Adipocyte (in vitro differentiated cells): ENCODE results near the gene PCGF6.
"Not testable (repeated sequence)": the region's sequence is repeated elsewhere in the genome, so short reads cannot be mapped to it uniquely, and the experiment has no call there.

Source experiments
- DNase-seq: peaks from one replicate; pipeline ENCODE4 v3.0.0-alpha.2; 2015; ENCODE audit warnings: low read depth
- H3K27me3 ChIP-seq: replicated peaks from 2 replicates; pipeline ENCODE4 v1.7.0; 2013; ENCODE audit warnings: mild to moderate bottlenecking, low read length, moderate library complexity; ENCODE audit not compliant: control insufficient read depth, insufficient read depth
- H3K36me3 ChIP-seq: 2 replicates; pipeline ENCODE4 v1.7.0; 2013; ENCODE audit warnings: low read length, mild to moderate bottlenecking, moderate library complexity; ENCODE audit not compliant: control insufficient read depth, insufficient read depth, severe bottlenecking
- H3K4me1 ChIP-seq: 2 replicates; pipeline ENCODE4 v1.7.0; 2013; ENCODE audit warnings: mild to moderate bottlenecking, low read length, moderate library complexity; ENCODE audit not compliant: control insufficient read depth, insufficient read depth
- H3K4me3 ChIP-seq: 2 replicates; pipeline ENCODE4 v1.7.0; 2013; ENCODE audit warnings: mild to moderate bottlenecking, low read length, moderate library complexity
- H3K9ac ChIP-seq: 2 replicates; pipeline ENCODE4 v1.7.0; 2013; ENCODE audit warnings: mild to moderate bottlenecking, low read length, moderate library complexity
- H3K9me3 ChIP-seq: 2 replicates; pipeline ENCODE4 v1.7.0; 2013; ENCODE audit warnings: mild to moderate bottlenecking, low read length, moderate library complexity; ENCODE audit not compliant: control insufficient read depth

The PCGF6 gene

DNA sequence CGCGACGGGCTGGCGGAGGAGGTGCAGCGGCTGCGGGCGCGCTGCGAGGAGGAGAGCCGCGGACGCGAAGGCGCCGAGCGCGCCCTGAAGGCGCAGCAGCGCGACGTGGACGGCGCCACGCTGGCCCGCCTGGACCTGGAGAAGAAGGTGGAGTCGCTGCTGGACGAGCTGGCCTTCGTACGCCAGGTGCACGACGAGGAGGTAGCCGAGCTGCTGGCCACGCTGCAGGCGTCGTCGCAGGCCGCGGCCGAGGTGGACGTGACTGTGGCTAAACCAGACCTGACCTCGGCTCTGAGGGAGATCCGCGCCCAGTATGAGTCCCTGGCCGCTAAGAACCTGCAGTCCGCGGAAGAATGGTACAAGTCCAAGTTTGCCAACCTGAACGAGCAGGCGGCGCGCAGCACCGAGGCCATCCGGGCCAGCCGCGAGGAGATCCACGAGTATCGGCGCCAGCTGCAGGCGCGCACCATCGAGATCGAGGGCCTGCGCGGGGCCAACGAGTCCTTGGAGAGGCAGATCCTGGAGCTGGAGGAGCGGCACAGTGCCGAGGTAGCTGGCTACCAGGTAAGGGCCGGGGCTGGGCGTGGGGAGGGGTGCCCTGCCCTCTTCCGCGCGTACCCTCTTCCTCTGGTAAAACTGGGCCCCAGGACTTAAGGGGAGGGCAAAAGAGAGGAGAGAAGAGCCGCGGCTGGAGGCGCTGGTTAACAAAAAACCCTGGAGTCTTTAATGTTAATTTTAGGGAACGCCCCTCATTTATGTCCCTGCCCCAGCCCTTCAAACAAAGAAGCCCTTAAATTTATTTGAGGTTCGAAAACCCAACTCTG lies 73.0 kb downstream of the PCGF6 start:
- H3K4me3 ChIP-seq, result peak overlapping the region; percentile 71
- no peak overlapping the region for H3K9ac ChIP-seq
- peaks cover 67% of the 10 kb centered on the region for H3K27me3 ChIP-seq
- H3K4me1 ChIP-seq, result peaks cover 14% of the 10 kb centered on the region
- H3K36me3 ChIP-seq, result no peaks in the 10 kb centered on the region
- H3K9me3 ChIP-seq, result peaks cover 7% of the 10 kb centered on the region
- no peak for DNase-seq

- H3K4me1 ChIP-seq, result peaks cover 14% of the 10 kb centered on the region
- no peak within 1 kb of the TSS for H3K9ac ChIP-seq
- H3K27me3 ChIP-seq, result peaks cover 64% of the 10 kb centered on the region
- no peaks in the 10 kb centered on the region for H3K36me3 ChIP-seq
- H3K9me3 ChIP-seq, result peaks cover 7% of the 10 kb centered on the region
- DNase-seq, result peak; percentile 78
- peak within 1 kb of the TSS; percentile 71 for H3K4me3 ChIP-seq
These were observed 73.8 kb downstream of the PCGF6 start, which contains the start of gene INA for GRCh38 chr10:103276896-103277712. Gene INA, plus strand, starts transcription at chr10:103277138. Its CDS starts 74 bp downstream, at chr10:103277212.

DNA sequence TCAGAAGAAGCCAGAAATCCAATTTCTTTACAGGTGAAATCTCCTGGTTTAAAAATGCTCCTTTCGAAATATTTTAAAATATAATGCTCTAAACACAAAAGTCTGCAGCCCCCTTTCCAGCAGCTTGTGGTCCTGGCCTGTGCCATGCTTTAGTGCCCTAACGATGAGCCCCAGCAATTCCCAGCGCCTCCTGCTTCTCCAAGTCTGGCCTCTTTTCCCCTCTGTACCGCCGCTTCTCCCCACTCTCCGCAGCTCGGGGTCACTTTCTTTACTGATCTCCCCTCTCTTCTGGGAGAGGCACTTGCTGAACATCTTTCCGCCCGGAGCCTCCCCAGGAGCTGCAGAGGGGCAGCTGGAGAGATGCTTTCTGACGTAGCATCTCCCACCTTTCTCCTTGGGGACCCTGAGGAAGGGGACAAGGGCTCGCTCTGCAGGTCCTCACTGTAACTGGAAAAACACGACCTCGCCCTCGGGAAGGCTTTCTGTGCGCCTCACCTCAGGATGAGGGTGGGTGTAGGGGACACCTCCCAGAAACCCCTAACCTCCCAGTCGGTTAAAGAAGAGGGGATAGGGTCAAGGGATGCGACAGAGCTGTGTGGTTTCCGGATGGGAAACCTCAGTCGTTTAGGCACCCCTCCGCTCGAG lies 74.6 kb downstream of the PCGF6 start:
- DNase-seq, result no peak
- Histone ChIP-seq H3K9ac (no peak overlapping the region), H3K36me3 (no peaks in the 10 kb centered on the region), H3K4me1 (peaks cover 14% of the 10 kb centered on the region), H3K4me3 (no peak overlapping the region), H3K27me3 (peaks cover 56% of the 10 kb centered on the region), H3K9me3 (peaks cover 7% of the 10 kb centered on the region)

DNA sequence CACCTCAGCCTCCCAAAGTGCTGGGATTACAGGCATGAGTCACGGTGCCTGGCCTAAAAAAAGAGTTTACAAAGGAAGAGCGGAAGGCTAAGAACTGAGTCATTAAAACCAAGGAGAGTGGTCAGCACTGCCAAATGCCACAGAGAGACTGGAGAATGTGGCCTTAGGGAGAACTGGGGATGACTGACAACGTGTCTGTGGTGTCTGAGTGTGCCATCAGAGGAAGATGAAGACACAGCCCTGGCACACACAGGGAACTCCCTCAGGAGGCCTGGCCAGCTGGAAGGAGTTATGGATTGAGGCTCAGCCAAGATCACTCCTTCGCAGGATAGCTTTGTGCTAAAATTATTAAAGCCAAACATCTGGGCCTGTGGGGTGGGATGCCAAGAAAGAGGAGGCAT lies 77.9 kb downstream of the PCGF6 start:
- peak; percentile 97 for DNase-seq
- Histone ChIP-seq H3K4me1 (peaks cover 14% of the 10 kb centered on the region), H3K9me3 (no peaks in the 10 kb centered on the region), H3K36me3 (no peaks in the 10 kb centered on the region), H3K27me3 (peaks cover 31% of the 10 kb centered on the region), H3K4me3 (no peak overlapping the region), H3K9ac (no peak overlapping the region)

DNA sequence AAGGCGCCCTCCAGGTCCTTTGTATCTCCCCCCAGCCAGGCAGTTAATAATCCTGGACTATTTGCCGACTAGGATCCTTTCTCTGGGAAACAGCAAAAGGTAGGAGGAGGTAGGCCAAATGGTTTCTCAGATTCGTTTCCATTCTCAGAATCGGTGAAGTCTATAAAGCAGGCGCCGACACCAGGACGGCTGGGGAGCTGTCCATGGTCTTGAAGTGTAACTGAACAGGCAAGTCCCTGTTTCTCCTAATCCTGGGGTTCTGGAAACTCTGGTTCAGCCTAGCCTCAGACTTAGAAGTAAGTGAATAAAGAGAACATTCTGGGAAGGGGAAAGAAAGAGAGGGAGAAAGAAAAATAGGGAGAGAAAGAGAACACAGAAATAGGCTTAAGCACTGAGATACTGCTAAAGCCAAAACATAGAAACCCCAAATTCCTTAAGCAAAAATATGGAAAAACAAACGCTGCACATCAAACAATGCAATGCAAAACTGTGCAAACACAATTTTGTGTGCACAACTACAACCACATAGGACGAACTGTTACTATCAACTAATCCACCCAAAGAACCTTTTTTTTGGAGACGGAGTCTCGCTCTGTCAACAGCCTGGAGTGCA lies 85.1 kb downstream of the PCGF6 start:
- Histone ChIP-seq H3K4me1 (no peaks in the 10 kb centered on the region), H3K4me3 (no peak overlapping the region), H3K36me3 (no peaks in the 10 kb centered on the region), H3K9ac (no peak overlapping the region), H3K27me3 (peaks cover 30% of the 10 kb centered on the region), H3K9me3 (no peaks in the 10 kb centered on the region)
- peak; percentile 86 for DNase-seq

GRCh38 chr10:103262229-103262628 lies 88.7 kb downstream of the PCGF6 start:
- Histone ChIP-seq H3K4me1 (no peaks in the 10 kb centered on the region), H3K36me3 (no peaks in the 10 kb centered on the region), H3K27me3 (peaks cover 23% of the 10 kb centered on the region), H3K4me3 (no peak overlapping the region), H3K9me3 (peaks cover 7% of the 10 kb centered on the region), H3K9ac (no peak overlapping the region)
- DNase-seq, result no peak

GRCh38 chr10:103259989-103260388 lies 91.0 kb downstream of the PCGF6 start:
- no peaks in the 10 kb centered on the region for H3K4me1 ChIP-seq
- H3K36me3 ChIP-seq, result no peaks in the 10 kb centered on the region
- H3K9ac ChIP-seq, result no peak overlapping the region
- no peak overlapping the region for H3K4me3 ChIP-seq
- H3K27me3 ChIP-seq, result peaks cover 10% of the 10 kb centered on the region
- DNase-seq, result no peak
- peaks cover 7% of the 10 kb centered on the region for H3K9me3 ChIP-seq

DNA sequence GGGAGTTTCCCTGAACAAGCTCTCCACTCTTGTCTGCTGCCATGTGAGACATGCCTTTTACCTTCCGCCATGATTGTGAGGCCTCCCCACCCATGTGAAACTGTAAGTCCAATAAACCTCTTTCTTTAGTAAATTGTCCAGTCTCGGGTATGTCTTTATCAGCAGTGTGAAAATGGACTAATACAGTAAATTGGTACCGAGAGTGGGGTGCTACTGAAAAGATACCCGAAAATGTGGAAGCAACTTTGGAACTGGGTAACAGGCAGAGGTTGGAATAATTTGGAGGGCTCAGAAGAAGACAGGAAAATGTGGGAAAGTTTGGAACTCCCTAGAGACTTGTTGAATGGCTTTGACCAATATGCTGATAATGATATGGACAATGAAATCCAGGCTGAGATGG lies 92.0 kb downstream of the PCGF6 start:
- H3K9me3 ChIP-seq, H3K4me1 ChIP-seq, H3K9ac ChIP-seq, H3K4me3 ChIP-seq, DNase-seq, H3K36me3 ChIP-seq: not testable (repeated sequence)
- H3K27me3 ChIP-seq, result peaks cover 10% of the 10 kb centered on the region

GRCh38 chr10:103257812-103258211 lies 93.1 kb downstream of the PCGF6 start:
- Histone ChIP-seq H3K4me3 (no peak overlapping the region), H3K36me3 (no peaks in the 10 kb centered on the region), H3K9ac (no peak overlapping the region), H3K27me3 (peaks cover 6% of the 10 kb centered on the region), H3K4me1 (no peaks in the 10 kb centered on the region), H3K9me3 (peaks cover 7% of the 10 kb centered on the region)
- no peak for DNase-seq

DNA sequence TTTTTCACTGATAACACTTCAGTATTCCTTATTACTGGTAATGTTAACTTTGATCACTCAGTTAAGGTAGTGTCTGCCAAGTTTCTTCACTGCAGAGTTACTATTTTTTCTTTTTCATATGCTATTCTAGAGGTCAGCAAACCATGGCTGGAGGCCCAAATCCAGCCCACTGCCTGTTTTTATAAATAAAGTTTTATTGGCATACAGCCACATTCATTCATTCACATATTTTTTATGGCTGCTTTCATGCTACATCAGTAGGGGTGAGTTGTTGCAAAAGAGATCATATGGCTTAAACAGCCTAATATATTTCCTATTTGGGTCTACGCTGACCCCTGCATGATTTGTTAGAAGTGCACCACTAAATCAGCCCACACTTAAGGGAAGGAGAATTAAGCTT lies 94.3 kb downstream of the PCGF6 start:
- DNase-seq, result no peak
- Histone ChIP-seq H3K36me3 (no peaks in the 10 kb centered on the region), H3K27me3 (no peaks in the 10 kb centered on the region), H3K9ac (no peak overlapping the region), H3K4me3 (no peak overlapping the region), H3K4me1 (no peaks in the 10 kb centered on the region), H3K9me3 (peaks cover 7% of the 10 kb centered on the region)
